HTR-8/SVneo (cell line): ENCODE results near the gene SLC6A7.

Experiments
- DNase-seq: peaks from one replicate; pipeline ENCODE4 v3.0.0; 2011; ENCODE audit warnings: low spot score, mixed read lengths; ENCODE audit not compliant: insufficient read length
- FAIRE-seq: peaks from 2 replicates; lab custom pipeline; 2011; peaks lifted over from hg19 to GRCh38; lab: Jason Lieb, UNC

Gene SLC6A7

GRCh38 chr5:150172145-150172544 lies 17.7 kb upstream of the SLC6A7 start:
- no peak for DNase-seq
- FAIRE-seq: no peak

DNA sequence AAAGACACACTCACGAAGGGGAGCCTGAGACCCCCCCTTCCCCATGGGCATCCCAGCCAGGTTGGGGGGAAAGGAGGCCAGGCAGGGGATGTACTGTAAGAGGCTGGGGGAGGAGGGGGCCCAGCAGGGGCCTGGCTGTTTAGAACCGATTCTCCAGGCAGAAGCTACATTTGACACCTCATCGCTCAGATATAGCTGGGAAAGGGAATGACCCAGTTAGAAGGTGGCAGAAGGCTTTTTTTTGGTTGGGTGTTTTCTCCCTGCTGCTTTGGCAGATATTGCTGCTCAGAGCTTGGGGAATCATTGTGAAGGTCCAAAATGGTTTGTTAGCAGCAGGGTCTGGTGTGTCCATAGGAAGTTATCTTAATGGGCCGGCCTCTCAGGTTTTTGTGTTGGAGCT lies 17.3 kb upstream of the SLC6A7 start:
- FAIRE-seq (no peak), DNase-seq (no peak)

DNA sequence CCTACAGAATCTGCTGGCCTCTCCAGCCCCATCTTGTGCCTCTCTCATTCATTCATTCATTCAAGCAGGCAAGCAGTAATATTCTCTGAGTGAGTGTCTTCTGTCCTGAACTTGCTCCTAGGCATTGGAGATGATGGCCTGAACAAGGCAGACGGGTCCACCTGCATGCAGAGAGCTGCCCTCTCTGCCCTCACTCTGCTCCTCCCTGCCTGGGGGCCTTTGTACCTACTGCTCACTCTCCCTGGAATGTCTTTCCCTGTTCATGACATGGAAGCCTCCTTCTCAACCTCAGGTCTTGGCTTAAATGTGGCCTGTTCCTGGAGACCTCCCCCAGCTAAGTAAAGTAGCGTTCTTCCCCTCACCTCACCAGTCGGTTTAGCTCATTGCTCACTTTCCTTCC lies 16.7 kb upstream of the SLC6A7 start:
- no peak for FAIRE-seq

GRCh38 chr5:150174285-150174684 lies 15.6 kb upstream of the SLC6A7 start:
- DNase-seq: no peak

More for the DNA sequence above, 16.7 kb upstream of the SLC6A7 start:
- no peak for DNase-seq

GRCh38 chr5:150175076-150175475 lies 14.8 kb upstream of the SLC6A7 start:
- DNase-seq: no peak
- FAIRE-seq: no peak

More at GRCh38 chr5:150174285-150174684, 15.6 kb upstream of the SLC6A7 start:
- FAIRE-seq: no peak

DNA sequence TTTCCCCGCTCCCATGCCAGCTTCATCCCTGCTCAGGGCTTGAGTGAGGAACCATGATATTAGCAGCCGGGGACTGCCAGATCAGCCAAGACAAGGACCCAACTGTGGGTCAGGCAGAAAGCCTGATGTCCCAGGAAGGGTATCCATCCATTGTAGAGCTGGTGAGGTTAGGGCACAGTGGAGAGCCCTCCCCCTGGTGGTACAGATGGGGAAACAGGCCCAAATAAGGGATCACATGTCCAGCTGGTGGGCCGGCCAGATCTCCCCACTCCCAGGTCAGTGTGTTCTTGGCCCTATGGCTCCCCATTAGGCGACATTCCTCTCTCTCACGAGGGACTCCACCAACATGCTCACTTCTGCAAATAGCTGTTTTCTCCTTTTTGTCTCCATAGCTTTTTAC lies 14.3 kb upstream of the SLC6A7 start:
- FAIRE-seq (peak; percentile 31), DNase-seq (peak; percentile 63)

DNA sequence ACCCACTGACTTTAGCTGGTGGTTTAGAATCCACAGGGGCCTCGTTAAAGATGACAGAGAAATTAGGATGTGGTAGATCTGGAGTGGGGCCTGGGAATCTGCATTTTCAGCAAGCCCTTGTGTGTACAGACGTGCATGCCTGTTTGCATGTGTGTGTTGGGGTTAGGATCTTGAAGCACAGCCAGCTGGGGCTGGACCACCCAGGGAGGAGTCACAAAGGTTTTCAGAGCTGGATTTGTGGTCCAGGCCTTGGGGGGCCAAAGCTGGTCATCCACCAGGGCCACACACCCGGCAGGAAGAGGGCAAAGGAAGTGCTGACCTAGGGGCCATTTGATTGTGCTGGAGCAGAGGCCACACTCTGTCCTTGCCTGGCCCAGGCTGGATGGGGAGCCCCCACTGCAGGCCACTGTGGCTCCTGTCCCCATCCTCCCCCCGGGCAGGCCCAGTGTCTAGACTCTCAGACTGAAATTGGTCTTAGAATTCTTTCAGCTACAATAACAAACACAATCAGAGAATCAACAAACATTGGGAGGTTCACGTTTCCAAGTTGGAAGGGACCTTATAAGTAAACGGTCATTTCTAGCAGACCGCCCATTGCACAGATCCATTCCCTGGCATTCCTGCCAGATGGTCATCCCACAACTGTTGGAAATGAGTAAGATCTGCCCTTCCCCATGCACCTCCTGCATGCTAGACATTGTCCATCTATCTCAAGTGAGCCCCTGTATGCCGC lies 13.0 kb upstream of the SLC6A7 start:
- no peak for DNase-seq
- FAIRE-seq: no peak

GRCh38 chr5:150177721-150178120 lies 12.1 kb upstream of the SLC6A7 start:
- DNase-seq (no peak), FAIRE-seq (no peak)

GRCh38 chr5:150178262-150178661 lies 11.6 kb upstream of the SLC6A7 start:
- no peak for FAIRE-seq

GRCh38 chr5:150179019-150179620 lies 10.7 kb upstream of the SLC6A7 start:
- FAIRE-seq (no peak), DNase-seq (no peak)

More at GRCh38 chr5:150178262-150178661, 11.6 kb upstream of the SLC6A7 start:
- no peak for DNase-seq

GRCh38 chr5:150180241-150181026 lies 9.4 kb upstream of the SLC6A7 start:
- DNase-seq (no peak), FAIRE-seq (no peak)

DNA sequence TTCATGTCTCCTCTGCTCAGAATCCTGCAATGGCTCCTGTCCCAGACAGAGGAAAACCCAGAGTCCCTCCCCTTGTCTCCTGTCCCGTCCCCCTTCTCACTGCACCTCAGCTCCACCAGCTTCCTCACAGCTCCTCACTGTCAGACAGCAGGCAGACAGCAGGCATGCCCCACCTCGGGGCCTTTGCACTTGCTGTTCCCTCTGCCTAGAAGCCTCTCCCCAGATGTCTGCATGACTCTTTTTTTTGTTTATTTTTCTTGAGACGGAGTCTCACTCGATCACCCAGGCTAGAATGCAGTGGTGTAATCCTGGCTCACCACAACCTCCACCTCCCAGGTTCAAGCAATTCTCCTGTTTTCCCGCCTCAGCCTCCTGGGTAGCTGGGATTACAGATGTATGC lies 8.8 kb upstream of the SLC6A7 start:
- FAIRE-seq (no peak), DNase-seq (no peak)

DNA sequence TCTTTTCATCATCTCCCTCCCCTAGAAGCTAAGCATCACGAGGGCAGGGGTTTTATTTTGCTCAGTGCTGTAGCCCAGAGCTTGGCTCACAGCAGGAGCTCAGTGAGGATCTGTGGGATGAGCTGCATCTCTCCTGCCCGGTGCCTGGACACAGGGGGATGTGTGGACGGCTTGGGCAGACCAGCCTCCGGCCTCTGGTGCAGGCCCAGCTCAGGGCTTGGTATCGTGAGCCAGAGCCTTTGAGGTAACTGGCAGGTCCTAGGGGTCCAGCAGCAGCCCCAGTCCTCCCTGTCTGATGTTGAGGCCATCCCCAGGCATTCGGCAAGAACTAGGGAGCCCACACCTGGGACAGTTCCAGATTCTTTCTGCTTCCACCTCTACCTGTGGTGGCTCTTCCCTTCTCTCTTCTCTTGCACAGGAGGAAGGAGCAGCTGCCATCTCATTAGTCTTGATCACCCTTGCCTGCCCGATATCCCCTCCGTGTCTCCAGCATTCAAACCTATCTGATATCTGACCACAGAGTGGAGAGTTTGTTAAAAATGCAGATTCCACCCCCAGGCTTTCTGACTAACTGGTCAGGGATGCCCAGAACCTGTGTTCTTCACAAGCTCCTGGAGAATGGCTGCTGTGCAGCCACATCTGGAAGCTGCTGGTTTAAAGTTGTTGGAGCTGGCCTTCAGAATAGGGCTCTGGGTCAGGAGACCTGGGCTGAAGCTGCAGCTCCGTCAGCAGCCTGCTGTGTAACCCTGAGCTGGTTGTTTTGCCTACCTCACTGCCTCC lies 7.9 kb upstream of the SLC6A7 start:
- no peak for FAIRE-seq
- DNase-seq: no peak

GRCh38 chr5:150182774-150183173 lies 7.1 kb upstream of the SLC6A7 start:
- DNase-seq: no peak
- FAIRE-seq: no peak

- FAIRE-seq: no peak
- no peak for DNase-seq
Observed at GRCh38 chr5:150183436-150183835, 6.4 kb upstream of the SLC6A7 start.

GRCh38 chr5:150184006-150184405 lies 5.9 kb upstream of the SLC6A7 start:
- DNase-seq: no peak
- no peak for FAIRE-seq

DNA sequence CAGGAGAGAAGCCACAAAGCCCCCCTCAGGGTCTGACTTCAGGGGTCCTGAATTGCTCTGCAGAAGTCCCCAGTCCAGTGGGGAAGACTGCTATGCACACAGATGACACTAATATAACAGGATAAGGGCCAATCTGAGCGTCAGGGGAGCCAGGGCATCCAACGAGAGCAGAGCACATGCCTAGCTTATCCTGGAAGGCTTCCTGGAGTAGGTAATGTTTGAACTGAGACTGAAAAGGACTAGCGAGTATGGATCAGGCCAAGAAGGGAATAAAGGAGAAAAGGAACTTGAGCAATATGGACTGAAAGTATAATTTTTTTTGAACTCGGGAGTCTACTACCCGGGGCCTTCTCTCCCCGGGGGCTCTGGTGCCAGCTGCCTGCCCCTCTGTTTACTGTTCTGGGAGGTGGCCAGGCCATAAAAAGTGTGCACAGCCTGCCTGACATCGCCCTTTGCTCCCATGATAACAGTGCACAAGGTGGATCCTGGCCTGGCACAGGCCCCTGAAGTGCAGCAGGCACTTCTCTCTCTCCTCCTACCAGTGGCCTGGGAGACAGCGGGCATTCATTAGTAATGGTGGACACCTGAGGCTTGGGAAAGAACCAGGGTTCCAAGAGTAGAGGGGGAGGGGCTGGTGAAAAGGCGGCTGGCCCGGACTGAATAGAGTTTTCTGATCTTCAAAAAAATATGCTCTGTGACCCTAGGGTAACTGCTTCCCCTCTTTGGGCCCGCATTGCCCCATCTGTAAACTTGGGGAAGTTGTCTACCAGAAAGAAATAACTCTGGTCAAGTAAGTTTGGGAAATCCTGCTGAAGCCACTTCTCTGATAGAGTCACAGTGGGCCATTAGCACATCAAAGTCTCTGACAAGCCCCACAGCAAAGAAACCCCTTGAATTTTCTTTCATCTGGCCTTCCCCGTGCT lies 4.6 kb upstream of the SLC6A7 start:
- FAIRE-seq (no peak), DNase-seq (no peak)

- FAIRE-seq (no peak), DNase-seq (no peak)
Observed at GRCh38 chr5:150186137-150186536, 3.7 kb upstream of the SLC6A7 start.

DNA sequence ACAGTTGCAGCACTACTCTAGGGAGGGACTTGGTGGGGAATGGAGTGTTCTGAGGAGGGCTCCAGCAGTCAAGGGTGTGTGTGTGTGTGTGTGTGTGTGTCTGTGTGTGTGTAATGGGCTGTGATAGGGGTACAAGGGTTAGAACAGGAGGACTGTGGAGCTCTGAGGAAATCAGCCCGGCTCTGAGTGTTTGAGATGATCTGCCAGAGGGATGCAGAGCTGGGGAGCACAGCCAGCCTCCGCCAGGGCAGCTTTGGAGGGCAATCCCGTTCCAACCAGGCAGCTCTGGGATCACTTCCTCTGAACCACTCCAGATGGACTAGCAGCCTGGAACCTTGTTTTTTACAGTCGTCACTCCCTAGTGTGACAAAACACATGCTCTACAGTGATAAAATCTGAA lies 3.0 kb upstream of the SLC6A7 start:
- no peak for DNase-seq

More for the DNA sequence above, 3.0 kb upstream of the SLC6A7 start:
- no peak for FAIRE-seq
